HepG2 (cell line): Measurements from ENCODE around the gene C16orf90. TPM values are rescaled to one million over a fixed set of nuclear protein-coding genes. Genes with fewer than 3 reads are reported as not detected.

Experiments
- NR2C2 ChIP-seq: sonication (generic); formaldehyde crosslinking; IDR thresholded peaks from 2 replicates; pipeline ENCODE4 v1.4.0; 2020; ENCODE audit warnings: missing genetic modification reagents, mild to moderate bottlenecking, moderate library complexity, borderline replicate concordance
- NR2F6 ChIP-seq, 2 experiments: IDR thresholded peaks; 2 replicates each; pipeline ENCODE4 v1.6.1; 2016; ENCODE audit warnings: antibody characterized with exemption in 1 of 2, mild to moderate bottlenecking in 1 of 2
- POLR2AphosphoS2 ChIP-seq: IDR thresholded peaks from 2 replicates; pipeline ENCODE4 v1.6.1; 2011; ENCODE audit warnings: low read depth, low read length, improper control_type of control experiment
- SALL1 ChIP-seq: sonication (generic); formaldehyde crosslinking; IDR thresholded peaks from 2 replicates; pipeline ENCODE4 v1.8.0; 2022; ENCODE audit warnings: mild to moderate bottlenecking, missing genetic modification reagents
- ZNF879 ChIP-seq: sonication (generic); formaldehyde crosslinking; IDR thresholded peaks from 2 replicates; pipeline ENCODE4 v1.8.1; 2023; ENCODE audit warnings: missing genetic modification reagents
- polyA plus RNA-seq, 8 experiments: library from polyadenylated mRNA; depleted of rRNA in 3 of 8; stranded (reverse) in 7 of 8; unstranded in 1 of 8; fragments of >200 nt; fragmentation: Illumina TruSeq in 4 of 8; extraction: Trizol in 4 of 8; gene quantifications; 2 replicates each; pipeline versions ENCODE4 v1.2.1 to v1.2.3, GENCODE V29; 2011 to 2016; ENCODE audit warnings: low read depth in 4 of 8, missing spikeins in 1 of 8, mixed read lengths in 1 of 8; ENCODE audit not compliant: insufficient read depth in 1 of 8
- total RNA-seq, 5 experiments: library from RNA; depleted of rRNA; stranded (reverse); fragments of >200 nt; fragmentation: Illumina TruSeq; extraction: Trizol; gene quantifications; 2 replicates each; pipeline ENCODE4 v1.2.3, GENCODE V29; 2016; ENCODE audit warnings: low read depth in 1 of 5
- TF ChIP-seq, protein P1 (sequence below), 2 experiments: fragments of 450-650 bp in 1 of 2; sonication (generic) in 1 of 2; formaldehyde crosslinking in 1 of 2; IDR thresholded peaks; 2 replicates each; pipeline versions ENCODE4 v1.6.1 to v1.8.0; 2016 to 2022; ENCODE audit warnings: antibody characterized with exemption in 1 of 2, mild to moderate bottlenecking in 1 of 2, missing genetic modification reagents in 1 of 2
- TF ChIP-seq, protein P2 (sequence below): sonication (generic); formaldehyde crosslinking; IDR thresholded peaks from 2 replicates; pipeline ENCODE4 v1.4.0; 2020; ENCODE audit warnings: mild to moderate bottlenecking, missing genetic modification reagents
- TF ChIP-seq, protein P3 (sequence below), 2 experiments: sonication (generic) in 1 of 2; formaldehyde crosslinking in 1 of 2; IDR thresholded peaks; 2 replicates each; pipeline versions ENCODE4 v1.4.0 to v1.6.1; 2018 to 2020; ENCODE audit warnings: missing genetic modification reagents in 2 of 2, borderline replicate concordance in 1 of 2, low read depth in 1 of 2, mild to moderate bottlenecking in 1 of 2, missing biosample characterization in 1 of 2
- TF ChIP-seq, protein P4 (sequence below): sonication (generic); formaldehyde crosslinking; conservative IDR thresholded peaks from 2 replicates; pipeline ENCODE4 v1.8.0; 2022; ENCODE audit warnings: mild to moderate bottlenecking, moderate library complexity, missing genetic modification reagents

Gene C16orf90
- total and polyA plus RNA-seq, 2 of the 13 experiments (the other 11 are each of a cell fraction or from before 2014, with no cell fraction given) = not detected

DNA sequence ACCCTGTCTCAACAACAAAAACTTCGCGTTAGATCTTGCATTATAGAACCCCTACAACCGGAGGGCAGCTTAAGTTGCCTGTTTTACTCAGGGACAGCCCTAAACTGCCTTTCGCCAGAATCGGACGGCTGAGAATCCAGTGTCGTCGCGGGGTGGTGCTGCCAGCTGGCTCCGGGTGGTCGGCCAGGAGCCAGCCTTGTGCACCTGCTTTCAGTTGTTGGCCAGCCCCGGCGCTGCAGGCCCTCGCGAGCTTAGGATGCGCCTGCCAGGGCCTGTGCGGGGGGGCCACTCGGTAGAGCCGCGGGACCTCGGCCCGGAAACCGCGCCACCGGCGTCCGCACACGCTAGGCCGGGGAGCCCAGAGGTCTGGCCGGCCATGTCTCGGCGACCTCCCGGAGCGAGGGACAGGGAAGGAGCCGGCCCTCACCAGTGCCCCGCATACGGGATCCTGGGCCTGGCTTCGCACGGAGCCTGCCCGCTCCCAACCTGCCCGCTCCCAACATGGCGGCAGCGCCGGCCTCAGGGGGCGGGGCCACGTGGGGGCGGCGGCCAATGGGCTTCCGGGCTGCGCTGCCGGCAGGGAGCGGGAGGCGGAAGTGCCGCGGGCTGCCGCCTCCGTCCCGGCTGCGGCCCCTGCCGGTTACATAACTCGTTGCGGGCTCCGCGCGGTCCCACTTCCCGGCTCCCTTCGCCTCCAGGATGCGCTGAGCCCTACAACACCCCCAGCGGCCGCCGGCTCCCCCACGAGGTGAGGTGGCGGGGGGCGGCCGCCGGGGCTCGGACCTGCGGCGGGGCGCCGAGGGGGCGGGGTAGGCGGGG is 37.6 kb downstream of the C16orf90 start (continued):
- TF ChIP-seq, protein P1, sequence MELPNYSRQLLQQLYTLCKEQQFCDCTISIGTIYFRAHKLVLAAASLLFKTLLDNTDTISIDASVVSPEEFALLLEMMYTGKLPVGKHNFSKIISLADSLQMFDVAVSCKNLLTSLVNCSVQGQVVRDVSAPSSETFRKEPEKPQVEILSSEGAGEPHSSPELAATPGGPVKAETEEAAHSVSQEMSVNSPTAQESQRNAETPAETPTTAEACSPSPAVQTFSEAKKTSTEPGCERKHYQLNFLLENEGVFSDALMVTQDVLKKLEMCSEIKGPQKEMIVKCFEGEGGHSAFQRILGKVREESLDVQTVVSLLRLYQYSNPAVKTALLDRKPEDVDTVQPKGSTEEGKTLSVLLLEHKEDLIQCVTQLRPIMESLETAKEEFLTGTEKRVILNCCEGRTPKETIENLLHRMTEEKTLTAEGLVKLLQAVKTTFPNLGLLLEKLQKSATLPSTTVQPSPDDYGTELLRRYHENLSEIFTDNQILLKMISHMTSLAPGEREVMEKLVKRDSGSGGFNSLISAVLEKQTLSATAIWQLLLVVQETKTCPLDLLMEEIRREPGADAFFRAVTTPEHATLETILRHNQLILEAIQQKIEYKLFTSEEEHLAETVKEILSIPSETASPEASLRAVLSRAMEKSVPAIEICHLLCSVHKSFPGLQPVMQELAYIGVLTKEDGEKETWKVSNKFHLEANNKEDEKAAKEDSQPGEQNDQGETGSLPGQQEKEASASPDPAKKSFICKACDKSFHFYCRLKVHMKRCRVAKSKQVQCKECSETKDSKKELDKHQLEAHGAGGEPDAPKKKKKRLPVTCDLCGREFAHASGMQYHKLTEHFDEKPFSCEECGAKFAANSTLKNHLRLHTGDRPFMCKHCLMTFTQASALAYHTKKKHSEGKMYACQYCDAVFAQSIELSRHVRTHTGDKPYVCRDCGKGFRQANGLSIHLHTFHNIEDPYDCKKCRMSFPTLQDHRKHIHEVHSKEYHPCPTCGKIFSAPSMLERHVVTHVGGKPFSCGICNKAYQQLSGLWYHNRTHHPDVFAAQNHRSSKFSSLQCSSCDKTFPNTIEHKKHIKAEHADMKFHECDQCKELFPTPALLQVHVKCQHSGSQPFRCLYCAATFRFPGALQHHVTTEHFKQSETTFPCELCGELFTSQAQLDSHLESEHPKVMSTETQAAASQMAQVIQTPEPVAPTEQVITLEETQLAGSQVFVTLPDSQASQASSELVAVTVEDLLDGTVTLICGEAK (IDR thresholded peaks at IDR 0.05) = no peak
- TF ChIP-seq, protein P1 (CRISPR knock-in tag; IDR thresholded peaks at IDR 0.05) = peak; percentile 68; the same call in 1 of the 2 replicates
- TF ChIP-seq NR2F6 (IDR thresholded peaks at IDR 0.05) (no peak), NR2F6 (CRISPR knock-in tag; IDR thresholded peaks at IDR 0.05) (no peak; the same call in 1 of the 2 replicates), NR2C2 (peak; percentile 73; the same call in 1 of the 2 replicates), ZNF879 (CRISPR knock-in tag) (no peak), SALL1 (CRISPR knock-in tag) (peak; percentile 69; the same call in 1 of the 2 replicates), POLR2AphosphoS2 (no peak)
- TF ChIP-seq, protein P2, sequence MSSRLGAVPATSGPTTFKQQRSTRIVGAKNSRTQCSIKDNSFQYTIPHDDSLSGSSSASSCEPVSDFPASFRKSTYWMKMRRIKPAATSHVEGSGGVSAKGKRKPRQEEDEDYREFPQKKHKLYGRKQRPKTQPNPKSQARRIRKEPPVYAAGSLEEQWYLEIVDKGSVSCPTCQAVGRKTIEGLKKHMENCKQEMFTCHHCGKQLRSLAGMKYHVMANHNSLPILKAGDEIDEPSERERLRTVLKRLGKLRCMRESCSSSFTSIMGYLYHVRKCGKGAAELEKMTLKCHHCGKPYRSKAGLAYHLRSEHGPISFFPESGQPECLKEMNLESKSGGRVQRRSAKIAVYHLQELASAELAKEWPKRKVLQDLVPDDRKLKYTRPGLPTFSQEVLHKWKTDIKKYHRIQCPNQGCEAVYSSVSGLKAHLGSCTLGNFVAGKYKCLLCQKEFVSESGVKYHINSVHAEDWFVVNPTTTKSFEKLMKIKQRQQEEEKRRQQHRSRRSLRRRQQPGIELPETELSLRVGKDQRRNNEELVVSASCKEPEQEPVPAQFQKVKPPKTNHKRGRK (CRISPR knock-in tag) = no peak
- TF ChIP-seq, protein P3, sequence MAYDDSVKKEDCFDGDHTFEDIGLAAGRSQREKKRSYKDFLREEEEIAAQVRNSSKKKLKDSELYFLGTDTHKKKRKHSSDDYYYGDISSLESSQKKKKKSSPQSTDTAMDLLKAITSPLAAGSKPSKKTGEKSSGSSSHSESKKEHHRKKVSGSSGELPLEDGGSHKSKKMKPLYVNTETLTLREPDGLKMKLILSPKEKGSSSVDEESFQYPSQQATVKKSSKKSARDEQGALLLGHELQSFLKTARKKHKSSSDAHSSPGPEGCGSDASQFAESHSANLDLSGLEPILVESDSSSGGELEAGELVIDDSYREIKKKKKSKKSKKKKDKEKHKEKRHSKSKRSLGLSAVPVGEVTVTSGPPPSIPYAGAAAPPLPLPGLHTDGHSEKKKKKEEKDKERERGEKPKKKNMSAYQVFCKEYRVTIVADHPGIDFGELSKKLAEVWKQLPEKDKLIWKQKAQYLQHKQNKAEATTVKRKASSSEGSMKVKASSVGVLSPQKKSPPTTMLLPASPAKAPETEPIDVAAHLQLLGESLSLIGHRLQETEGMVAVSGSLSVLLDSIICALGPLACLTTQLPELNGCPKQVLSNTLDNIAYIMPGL (CRISPR knock-in tag; IDR thresholded peaks at IDR 0.05; ENCODE audit: borderline replicate concordance in 1 of 2, low read depth in 1 of 2) = peak; percentile 40 to 82; a peak in 3 of 4 replicates
- TF ChIP-seq, protein P4, sequence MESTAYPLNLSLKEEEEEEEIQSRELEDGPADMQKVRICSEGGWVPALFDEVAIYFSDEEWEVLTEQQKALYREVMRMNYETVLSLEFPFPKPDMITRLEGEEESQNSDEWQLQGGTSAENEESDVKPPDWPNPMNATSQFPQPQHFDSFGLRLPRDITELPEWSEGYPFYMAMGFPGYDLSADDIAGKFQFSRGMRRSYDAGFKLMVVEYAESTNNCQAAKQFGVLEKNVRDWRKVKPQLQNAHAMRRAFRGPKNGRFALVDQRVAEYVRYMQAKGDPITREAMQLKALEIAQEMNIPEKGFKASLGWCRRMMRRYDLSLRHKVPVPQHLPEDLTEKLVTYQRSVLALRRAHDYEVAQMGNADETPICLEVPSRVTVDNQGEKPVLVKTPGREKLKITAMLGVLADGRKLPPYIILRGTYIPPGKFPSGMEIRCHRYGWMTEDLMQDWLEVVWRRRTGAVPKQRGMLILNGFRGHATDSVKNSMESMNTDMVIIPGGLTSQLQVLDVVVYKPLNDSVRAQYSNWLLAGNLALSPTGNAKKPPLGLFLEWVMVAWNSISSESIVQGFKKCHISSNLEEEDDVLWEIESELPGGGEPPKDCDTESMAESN = 0 out of 2 replicates have a peak, but pooled peaks have one; percentile 68
